ENCODE data around the gene BRF1.

Gene BRF1

DNA sequence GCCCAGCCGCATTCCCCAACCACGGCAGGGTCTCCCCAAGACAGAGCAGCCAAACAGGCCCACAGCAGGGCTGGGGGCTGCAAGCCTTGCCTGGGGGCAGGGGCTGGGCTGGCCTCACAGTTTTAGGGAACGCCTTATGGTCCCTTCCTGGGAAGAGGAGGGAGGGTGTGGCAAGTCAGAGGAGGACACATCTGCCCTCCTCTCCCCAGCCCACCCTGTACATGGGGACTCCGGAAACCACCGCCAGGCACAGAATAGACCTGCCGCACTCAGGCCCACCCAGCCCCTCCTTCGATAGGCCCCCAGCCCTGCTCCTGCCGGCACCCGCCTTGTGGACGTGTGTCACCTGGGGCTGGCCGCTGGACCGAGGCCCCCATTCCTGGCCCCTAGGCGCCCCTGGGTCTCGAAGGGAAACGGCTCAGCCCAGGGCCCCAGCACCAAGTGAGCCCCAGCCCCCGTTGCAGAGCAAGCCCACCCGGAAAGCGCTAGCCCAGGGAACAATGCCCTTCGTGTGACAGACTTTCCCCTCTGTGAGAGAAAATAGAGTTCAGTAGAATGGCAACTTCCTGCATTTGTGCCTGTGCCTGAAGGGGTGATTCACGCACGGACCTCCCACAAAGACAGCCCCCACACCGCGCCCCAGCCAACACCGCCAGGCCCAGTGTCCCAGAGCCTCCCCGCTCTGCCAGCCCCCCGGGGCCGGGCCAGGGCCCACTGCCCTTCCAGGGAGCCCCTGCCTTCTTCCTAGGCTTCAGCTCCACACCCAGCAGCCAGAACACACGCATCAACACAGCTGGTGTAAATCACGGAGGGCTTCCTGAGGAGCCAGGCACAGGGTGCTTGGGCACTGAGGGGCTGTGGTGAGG lies 107.7 kb downstream of the BRF1 start:
- no peak for DNase-seq

- DNase-seq = no peak
These were observed 112.8 kb downstream of the BRF1 start for GRCh38 chr14:105187935-105188524.

DNA sequence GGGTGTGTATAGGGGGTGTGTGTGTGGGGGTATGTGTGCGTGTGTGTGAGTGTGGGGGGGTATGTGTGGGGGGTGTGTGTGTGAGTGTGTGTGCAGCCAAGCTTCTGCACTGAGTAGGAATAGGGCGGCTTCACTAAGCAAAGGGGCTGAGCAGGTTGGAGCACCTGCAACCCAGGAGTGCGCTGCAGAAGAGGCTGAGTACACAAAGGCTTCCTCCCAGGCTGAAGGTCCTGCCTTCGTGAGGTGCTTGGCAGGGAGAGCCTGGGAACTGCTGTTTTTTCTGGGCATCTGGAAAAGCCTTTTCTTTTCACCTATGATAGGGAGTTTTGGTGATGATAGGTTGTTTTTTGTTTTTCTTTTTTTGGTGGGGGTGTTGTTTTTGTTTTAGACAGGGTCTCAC lies 113.7 kb downstream of the BRF1 start:
- no peak for DNase-seq

- DNase-seq = no peak
These were observed 114.8 kb downstream of the BRF1 start for GRCh38 chr14:105185973-105186372.

- no peak for DNase-seq
These were observed 115.8 kb downstream of the BRF1 start for GRCh38 chr14:105185001-105185400.

DNA sequence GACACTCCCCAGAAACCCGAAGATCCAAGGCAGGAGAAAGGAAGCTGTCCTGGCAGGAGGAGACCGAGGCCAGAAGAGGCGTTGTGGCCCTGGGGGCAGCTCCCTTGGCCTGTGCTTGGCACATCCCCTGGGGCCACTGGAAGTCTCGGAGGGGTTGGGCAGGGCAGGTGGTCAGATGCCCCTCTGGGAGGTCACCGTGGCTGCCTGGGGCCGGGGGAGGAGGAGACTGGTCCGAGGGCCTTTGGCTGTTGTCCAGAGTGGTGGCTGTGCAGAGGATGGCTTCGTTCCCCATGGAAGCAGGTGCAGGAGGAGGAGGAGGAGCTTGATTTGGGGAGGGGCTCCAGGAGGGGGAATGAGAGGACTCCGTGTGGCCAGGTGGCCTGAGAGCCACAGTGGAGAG lies 116.3 kb downstream of the BRF1 start:
- DNase-seq = no peak

- no peak for DNase-seq
These were observed 118.3 kb downstream of the BRF1 start for GRCh38 chr14:105182296-105183020.

DNA sequence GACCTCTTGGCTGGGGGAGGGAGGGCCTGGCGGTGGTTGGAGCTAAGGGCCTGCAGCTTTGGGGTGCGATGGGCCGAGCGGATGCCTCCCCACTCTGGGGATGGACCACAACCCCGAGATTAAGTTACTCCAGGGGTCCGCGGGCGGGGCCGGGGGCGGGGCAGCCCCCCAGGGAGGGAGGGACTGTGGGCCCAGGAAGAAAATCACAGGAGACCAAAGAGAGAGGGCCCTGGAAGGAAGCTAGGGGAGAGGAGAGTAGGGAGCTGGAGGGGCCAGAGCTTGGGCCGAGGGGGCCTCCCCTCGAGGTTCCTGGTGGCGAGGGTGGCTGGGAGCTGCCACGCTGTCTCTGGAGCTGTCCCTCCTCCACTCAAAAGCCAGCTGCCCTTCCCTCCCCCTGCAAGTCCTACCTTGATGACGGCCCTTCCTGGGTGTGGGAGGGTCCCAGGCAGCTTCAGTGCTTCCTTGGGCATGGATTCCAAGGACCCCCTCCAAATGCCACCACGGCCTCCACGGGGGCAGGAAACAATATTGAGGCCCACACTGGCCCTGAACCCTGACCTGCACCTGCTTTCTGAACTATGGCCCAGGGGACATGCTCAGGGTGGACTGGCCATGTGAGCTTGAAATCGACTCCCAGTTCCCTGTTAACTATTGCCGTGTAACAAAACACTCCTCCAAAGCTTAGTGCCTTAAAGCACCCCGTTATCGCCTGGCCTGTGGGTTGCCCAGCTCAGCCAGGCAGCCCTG lies 119.1 kb downstream of the BRF1 start:
- DNase-seq = no peak

- no peak for DNase-seq
These were observed 119.9 kb downstream of the BRF1 start, which contains the start of gene NUDT14 for GRCh38 chr14:105180592-105181548. Gene NUDT14, minus strand, starts transcription at chr14:105181312. Its CDS starts 103 bp downstream, at chr14:105181209.

- DNase-seq = no peak
These were observed 121.6 kb downstream of the BRF1 start for GRCh38 chr14:105179191-105179590.

DNA sequence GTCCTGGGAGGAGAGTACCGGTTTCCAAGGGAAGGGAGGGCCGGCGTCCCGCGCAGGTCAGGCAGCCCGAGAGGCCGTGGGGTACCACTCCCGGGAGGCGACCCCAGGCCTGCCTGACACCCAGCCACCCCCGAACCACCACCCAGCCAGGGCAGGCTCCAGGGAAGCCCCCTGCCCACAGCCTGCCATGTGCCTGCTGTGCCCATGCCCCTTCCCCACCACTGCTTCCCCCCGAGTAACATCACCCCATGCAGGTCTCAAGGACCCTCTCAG lies 122.0 kb downstream of the BRF1 start:
- no peak for DNase-seq

DNA sequence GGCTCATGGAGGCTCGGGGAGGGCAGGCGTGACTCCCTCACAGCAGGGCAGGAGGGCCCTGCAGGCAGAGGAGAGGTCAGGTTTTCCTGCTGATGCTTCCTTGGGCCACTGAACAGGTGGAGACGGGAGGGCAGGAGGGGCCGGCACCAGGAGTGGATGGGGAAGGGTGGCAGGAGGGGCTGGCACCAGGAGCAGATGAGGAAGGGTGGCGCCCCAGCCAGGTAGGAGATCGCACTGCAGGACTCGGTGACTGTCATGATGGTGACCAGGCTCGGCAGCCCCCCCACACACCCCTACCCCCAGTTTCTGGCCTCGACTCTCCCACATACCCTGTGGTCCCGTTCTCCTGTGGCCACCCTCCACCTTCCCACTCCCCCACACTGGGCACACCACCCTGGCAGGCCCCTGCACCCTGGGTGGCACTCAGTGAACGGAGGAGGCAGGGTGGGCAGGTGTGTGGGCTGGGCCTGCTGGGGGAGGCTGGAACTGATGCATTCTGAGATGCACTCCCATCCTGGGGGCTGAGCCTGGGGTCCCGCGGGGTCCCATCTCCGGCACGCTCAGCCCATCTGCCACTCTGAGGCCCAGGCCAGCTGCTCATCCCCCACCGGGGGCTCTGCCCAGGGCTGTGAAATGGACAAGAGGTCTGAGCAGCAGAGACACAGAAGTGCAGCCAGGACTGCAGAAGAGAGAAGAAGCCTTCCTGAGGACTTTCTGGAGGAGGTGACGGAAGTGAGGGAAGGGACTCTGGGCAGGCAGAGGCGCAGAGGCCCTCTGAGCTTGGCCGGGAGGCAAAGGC lies 122.5 kb downstream of the BRF1 start:
- no peak for DNase-seq

GRCh38 chr14:105177082-105177481 lies 123.7 kb downstream of the BRF1 start:
- no peak for DNase-seq

DNA sequence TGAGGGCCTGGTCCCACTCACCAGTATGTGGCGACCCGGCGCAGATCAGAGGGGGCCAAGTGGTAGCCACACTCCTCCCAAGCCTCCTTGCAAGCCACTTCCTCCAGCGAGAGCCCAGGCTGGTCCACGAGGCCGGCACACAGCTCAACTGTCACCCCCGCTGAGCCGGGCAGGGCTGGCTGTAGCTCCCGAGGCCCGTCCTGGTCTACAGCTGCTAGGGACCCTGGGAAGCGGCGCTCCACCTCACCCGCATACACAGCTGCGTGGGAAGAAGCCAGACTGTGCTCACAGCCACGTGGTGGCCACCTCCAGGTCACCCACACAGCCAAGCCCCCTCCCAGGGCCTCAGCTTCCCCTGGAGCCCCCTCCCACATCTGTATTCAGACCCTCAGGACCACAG lies 124.3 kb downstream of the BRF1 start:
- no peak for DNase-seq

GRCh38 chr14:105173901-105174894 lies 126.6 kb downstream of the BRF1 start:
- no peak for DNase-seq

DNA sequence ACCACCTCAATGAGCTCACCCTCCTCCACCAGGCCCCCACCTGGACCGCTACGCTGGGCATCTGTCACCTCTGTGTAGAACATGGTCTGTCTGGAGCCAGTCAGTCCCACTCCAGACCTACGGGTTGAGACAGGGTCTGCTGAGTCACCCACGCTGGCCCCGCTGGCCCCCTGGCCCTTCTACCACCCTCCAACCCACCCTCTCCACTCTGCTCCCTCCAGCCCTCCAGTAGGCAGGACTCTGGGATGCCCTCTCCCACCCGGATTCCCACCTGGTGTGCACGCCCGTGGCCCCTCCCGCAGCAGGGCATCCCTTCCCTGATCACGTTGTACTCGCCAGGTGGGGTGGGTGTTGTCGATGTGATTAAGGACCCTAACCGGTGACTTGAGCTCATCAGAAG lies 127.7 kb downstream of the BRF1 start:
- no peak for DNase-seq

DNA sequence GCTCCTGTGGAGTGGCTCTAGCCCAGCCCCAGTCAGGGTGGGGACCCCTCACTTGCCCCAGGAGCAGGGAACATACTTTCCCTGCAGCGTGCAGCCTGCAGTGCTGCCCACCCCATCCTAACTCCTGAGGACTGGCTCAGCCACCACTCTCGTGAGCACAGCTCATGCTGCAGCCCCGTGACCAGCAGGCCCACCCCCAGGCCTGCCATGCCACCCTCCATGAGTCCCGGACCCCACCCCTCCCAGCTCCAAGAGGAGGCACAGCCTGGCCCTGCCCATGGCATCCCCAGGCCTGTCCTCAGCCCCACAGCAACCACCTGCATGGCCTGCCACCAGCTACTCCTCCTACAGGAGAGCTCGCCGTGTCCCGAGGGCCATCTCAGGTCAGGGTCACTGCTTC lies 128.3 kb downstream of the BRF1 start:
- DNase-seq = no peak

DNA sequence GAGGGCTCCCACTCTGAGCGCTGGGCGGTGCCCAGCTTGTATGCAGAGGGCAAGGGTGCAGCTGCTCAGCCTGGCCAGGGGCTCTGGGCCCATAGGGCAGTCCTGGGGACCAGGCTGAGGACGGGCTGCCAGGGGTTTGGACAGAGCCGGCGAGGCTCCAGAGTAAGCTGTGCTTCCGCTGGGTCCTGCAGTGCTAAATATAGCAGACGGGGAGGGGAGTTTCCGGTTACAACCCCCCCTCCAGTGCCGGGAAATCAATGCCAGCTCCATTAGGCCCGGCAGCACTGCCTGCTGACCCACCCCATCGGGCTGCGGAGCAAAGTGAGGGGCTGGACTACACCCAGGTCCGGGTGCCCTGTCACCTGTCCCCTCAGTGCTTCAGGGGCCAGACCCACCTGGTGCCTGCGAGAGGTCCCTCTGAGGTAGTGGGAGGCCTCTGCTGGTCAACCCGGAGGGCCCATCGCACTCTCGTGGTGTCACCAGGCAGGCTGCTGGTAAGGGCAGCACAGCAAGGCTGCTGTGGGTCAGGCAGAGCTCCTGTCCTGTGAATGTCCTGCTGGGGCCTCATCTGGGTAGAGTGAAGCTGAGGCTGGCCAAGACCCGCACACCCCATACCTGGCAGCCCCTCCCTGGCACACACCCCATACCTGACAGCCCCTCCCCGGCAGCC lies 129.7 kb downstream of the BRF1 start:
- no peak for DNase-seq

Data from NCI-H1436 treated with DMSO at 0.1 percent for 48 hours (cell line).